HepG2 (cell line): ENCODE measurements around the gene MFAP4. TPM values are rescaled to one million over a fixed set of nuclear protein-coding genes. Genes with fewer than 3 reads are reported as not detected.

Experiments used
- ATAC-seq: fragments of 200-7000 bp; cut with Tn5 transposase; 3 replicates; pipeline ENCODE4 v1.9.1; 2020; ENCODE audit warnings: mild to moderate bottlenecking, moderate library complexity
- Bru-seq: library from RNA; stranded (reverse); fragments of 400-500 nt; gene quantifications from one replicate; lab custom pipeline; 2021; lab: Mats Ljungman, UMichigan
- BruChase-seq, 2 experiments: library from RNA; stranded (reverse); fragments of 400-500 nt; gene quantifications; one replicate each; lab custom pipeline; 2021; lab: Mats Ljungman, UMichigan
- BruUV-seq: library from RNA; stranded (reverse); fragments of 400-500 nt; replicated peaks from 2 replicates; lab custom pipeline; 2021; lab: Mats Ljungman, UMichigan
- CTCF ChIA-PET: fragments of 300-600 bp; formaldehyde crosslinking; extraction: SDS; loops from one replicate; lab custom pipeline; 2021; ENCODE audit warnings: low total read pairs, inconsistent platforms, low intra/inter-chr PET ratio; lab: Yijun Ruan, JAX
- POLR2A ChIA-PET: fragments of 350-600 bp; sonication (Branson Sonifier 250); formaldehyde crosslinking; loops from one replicate; lab custom pipeline; 2020; ENCODE audit warnings: antibody characterized with exemption, inconsistent platforms; lab: Yijun Ruan, JAX
- DNase-seq: peaks from one replicate; pipeline ENCODE4 v3.0.0-alpha.2; 2015; ENCODE audit warnings: low spot score
- FAIRE-seq: peaks from 3 replicates; lab custom pipeline; 2011; peaks lifted over from hg19 to GRCh38; lab: Jason Lieb, UNC
- H2AFZ ChIP-seq: one replicate; pipeline ENCODE4 v1.6.1; 2011; ENCODE audit warnings: low read length, inconsistent platforms
- H3K27ac ChIP-seq: fragments of 300-600 bp; 3 replicates; pipeline ENCODE4 v1.8.0; 2011; ENCODE audit warnings: mixed run types, mild to moderate bottlenecking, mixed read lengths, low read length, inconsistent platforms; ENCODE audit not compliant: insufficient read depth; ENCODE audit errors: extremely low read length
- H3K27me3 ChIP-seq, 2 experiments: fragments of 200-600 bp in 1 of 2; 2 replicates in 1 of 2; 3 replicates in 1 of 2; pipeline versions ENCODE4 v1.6.0 to v1.8.0; 2011; ENCODE audit warnings: low read length in 2 of 2, mild to moderate bottlenecking in 2 of 2, moderate library complexity in 2 of 2, inconsistent platforms in 1 of 2; ENCODE audit not compliant: insufficient read depth in 2 of 2, control insufficient read depth in 1 of 2
- H3K36me3 ChIP-seq, 2 experiments: fragments of 200-600 bp in 1 of 2; replicated peaks in 1 of 2; 2 replicates in 1 of 2; 3 replicates in 1 of 2; pipeline versions ENCODE4 v1.5.1 to v1.8.0; 2011; ENCODE audit warnings: low read length in 2 of 2, inconsistent platforms in 1 of 2; ENCODE audit not compliant: insufficient read depth in 2 of 2, control insufficient read depth in 1 of 2
- H3K4me1 ChIP-seq: 2 replicates; pipeline ENCODE4 v1.5.1; 2012; ENCODE audit warnings: low read length, inconsistent platforms; ENCODE audit not compliant: insufficient read depth
- H3K4me2 ChIP-seq: 2 replicates; pipeline ENCODE4 v1.6.0; 2011; ENCODE audit warnings: low read depth, low read length, inconsistent platforms
- H3K4me3 ChIP-seq, 3 experiments: fragments of 200-600 bp in 1 of 3; sonication (generic), shearing (Covaris generic) in 1 of 3; replicated peaks in 1 of 3; 2 replicates each; pipeline ENCODE4 v1.5.1; 2011 to 2016; ENCODE audit warnings: low read length in 3 of 3, inconsistent platforms in 2 of 3, low read depth in 2 of 3, mild to moderate bottlenecking in 2 of 3, control low read depth in 1 of 3, mixed read lengths in 1 of 3; ENCODE audit not compliant: insufficient read depth in 1 of 3
- H3K79me2 ChIP-seq: one replicate; pipeline ENCODE4 v1.6.1; 2011; ENCODE audit warnings: low read length, inconsistent platforms; ENCODE audit not compliant: insufficient read depth
- H3K9ac ChIP-seq: 2 replicates; pipeline ENCODE4 v1.6.0; 2011; ENCODE audit warnings: mild to moderate bottlenecking, low read depth, low read length, inconsistent platforms; ENCODE audit not compliant: insufficient read depth
- H3K9me3 ChIP-seq: 2 replicates; pipeline ENCODE4 v1.5.1; 2012; ENCODE audit warnings: mild to moderate bottlenecking, low read length
- H4K20me1 ChIP-seq: 2 replicates; pipeline ENCODE4 v1.6.0; 2011; ENCODE audit warnings: inconsistent platforms, mild to moderate bottlenecking, low read length, moderate library complexity; ENCODE audit not compliant: insufficient read depth
- ATF1 ChIP-seq: IDR thresholded peaks from 2 replicates; pipeline ENCODE4 v1.6.1; 2016; ENCODE audit warnings: mild to moderate bottlenecking, control low read depth
- CEBPG ChIP-seq: IDR thresholded peaks from 2 replicates; pipeline ENCODE4 v1.6.1; 2016
- GATA4 ChIP-seq: sonication (generic); IDR thresholded peaks from 2 replicates; pipeline ENCODE4 v1.6.1; 2016; ENCODE audit warnings: antibody characterized with exemption, low read depth, borderline replicate concordance
- SIN3B ChIP-seq: fragments of 150-350 bp; IDR thresholded peaks from 2 replicates; pipeline ENCODE4 v1.6.1; 2014; ENCODE audit warnings: low read length
- ZBTB38 ChIP-seq: sonication (generic); formaldehyde crosslinking; IDR thresholded peaks from 2 replicates; pipeline ENCODE4 v1.5.1; 2020; ENCODE audit warnings: mild to moderate bottlenecking, missing genetic modification reagents
- ZBTB8A ChIP-seq: sonication (generic); formaldehyde crosslinking; IDR thresholded peaks from 2 replicates; pipeline ENCODE4 v1.4.0; 2020; ENCODE audit warnings: mild to moderate bottlenecking, low read depth, missing genetic modification reagents, borderline replicate concordance
- ZC3H4 ChIP-seq: sonication (generic); formaldehyde crosslinking; IDR thresholded peaks from 2 replicates; pipeline ENCODE4 v1.4.0; 2020; ENCODE audit warnings: missing genetic modification reagents, borderline replicate concordance
- ZNF317 ChIP-seq: sonication (generic); formaldehyde crosslinking; IDR thresholded peaks from 2 replicates; pipeline ENCODE4 v1.5.0; 2020; ENCODE audit warnings: mild to moderate bottlenecking, missing genetic modification reagents
- ZNF550 ChIP-seq: sonication (generic); formaldehyde crosslinking; IDR thresholded peaks from 2 replicates; pipeline ENCODE4 v1.4.0; 2020; ENCODE audit warnings: mild to moderate bottlenecking, missing genetic modification reagents, borderline replicate concordance
- WGBS: methylation state at CpG from one replicate; pipeline ENCODE4 v1.1.6; 2017; ENCODE audit warnings: low lambda C conversion rate; 5-methylcytosine and 5-hydroxymethylcytosine counted together
- in situ Hi-C: cut with HindIII; loops from 2 replicates; pipeline ENCODE4 v1.10.0; 2017; ENCODE audit warnings: low pct_unique_long_range_greater_than_20kb; ENCODE audit not compliant: extremely low pct_ligation_motif_present
- intact Hi-C: fragments of 100-400 bp; cut with micrococcal nuclease; formaldehyde crosslinking; loops from one replicate; pipeline ENCODE4 v1.10.0; 2022; ENCODE audit not compliant: unreplicated experiment
- long read RNA-seq, 2 experiments: library from RNA in 1 of 2; library from polyadenylated mRNA in 1 of 2; stranded (forward) in 1 of 2; unstranded in 1 of 2; transcript quantifications; one replicate each; pipeline ENCODE4 v2.0.0, GENCODE V29; 2019 to 2022
- polyA minus RNA-seq, 3 experiments: library from RNA; depleted of rRNA, polyadenylated mRNA; stranded (reverse); fragments of >200 nt; gene quantifications; 2 replicates each; pipeline ENCODE4 v1.2.3, GENCODE V29; 2011; ENCODE audit warnings: low replicate concordance in 1 of 3
- polyA plus RNA-seq, 8 experiments: library from polyadenylated mRNA; depleted of rRNA in 3 of 8; stranded (reverse) in 7 of 8; unstranded in 1 of 8; fragments of >200 nt; fragmentation: Illumina TruSeq in 4 of 8; extraction: Trizol in 4 of 8; gene quantifications; 2 replicates each; pipeline versions ENCODE4 v1.2.1 to v1.2.3, GENCODE V29; 2011 to 2016; ENCODE audit warnings: low read depth in 4 of 8, missing spikeins in 1 of 8, mixed read lengths in 1 of 8; ENCODE audit not compliant: insufficient read depth in 1 of 8
- total RNA-seq, 5 experiments: library from RNA; depleted of rRNA; stranded (reverse); fragments of >200 nt; fragmentation: Illumina TruSeq; extraction: Trizol; gene quantifications; 2 replicates each; pipeline ENCODE4 v1.2.3, GENCODE V29; 2016; ENCODE audit warnings: low read depth in 1 of 5
- TF ChIP-seq, protein P1 (sequence below): sonication (generic); formaldehyde crosslinking; conservative IDR thresholded peaks from 2 replicates; pipeline ENCODE4 v1.8.0; 2022; ENCODE audit warnings: missing genetic modification reagents
- TF ChIP-seq, protein P2 (sequence below): sonication (generic); formaldehyde crosslinking; IDR thresholded peaks from 2 replicates; pipeline ENCODE4 v1.4.0; 2020; ENCODE audit warnings: missing genetic modification reagents, borderline replicate concordance

Gene MFAP4, protein sequence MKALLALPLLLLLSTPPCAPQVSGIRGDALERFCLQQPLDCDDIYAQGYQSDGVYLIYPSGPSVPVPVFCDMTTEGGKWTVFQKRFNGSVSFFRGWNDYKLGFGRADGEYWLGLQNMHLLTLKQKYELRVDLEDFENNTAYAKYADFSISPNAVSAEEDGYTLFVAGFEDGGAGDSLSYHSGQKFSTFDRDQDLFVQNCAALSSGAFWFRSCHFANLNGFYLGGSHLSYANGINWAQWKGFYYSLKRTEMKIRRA
- total RNA-seq (2016; rRNA removed; fragmentation: Illumina TruSeq; extraction: Trizol) (not detected in 2 replicates), polyA plus RNA-seq (2011; rRNA removed) (0.08 and 0.59 TPM in 2 replicates), polyA minus RNA-seq (2011; rRNA and poly(A)+ RNA removed; ENCODE audit: low replicate concordance) (0.12 TPM in 1 of 2 replicates, not detected in the other), Bru-seq, nascent RNA (not detected), BruChase-seq, experiment 1, labeled RNA remaining after a 6-hour chase (not detected), BruChase-seq, experiment 2, labeled RNA remaining after a 2-hour chase (percentile 26 among the genes with signal in this experiment)
- not detected in 2 replicates for total RNA-seq (2016; cell fraction: cytosol; rRNA removed; fragmentation: Illumina TruSeq; extraction: Trizol; ENCODE audit: low read depth)
- 0.13 TPM in 1 of 2 replicates, not detected in the other for total RNA-seq (2016; cell fraction: insoluble cytoplasmic fraction; rRNA removed; fragmentation: Illumina TruSeq; extraction: Trizol)
- total RNA-seq (2016; cell fraction: membrane; rRNA removed; fragmentation: Illumina TruSeq; extraction: Trizol): not detected in 2 replicates
- total RNA-seq (2016; cell fraction: nucleus; rRNA removed; fragmentation: Illumina TruSeq; extraction: Trizol): not detected in 2 replicates
- polyA plus RNA-seq (2011; cell fraction: cytosol; rRNA removed): 0.16 and 0.23 TPM in 2 replicates
- polyA plus RNA-seq (2011; cell fraction: nucleus; rRNA removed): 0.23 and 0.88 TPM in 2 replicates
- polyA plus RNA-seq (2012): 0.27 and 0.75 TPM in 2 replicates
- polyA plus RNA-seq (2016; cell fraction: cytosol; fragmentation: Illumina TruSeq; extraction: Trizol; ENCODE audit: low read depth): not detected in 2 replicates
- polyA plus RNA-seq (2016; cell fraction: insoluble cytoplasmic fraction; fragmentation: Illumina TruSeq; extraction: Trizol; ENCODE audit: low read depth): not detected in 2 replicates
- not detected in 2 replicates for polyA plus RNA-seq (2016; cell fraction: membrane; fragmentation: Illumina TruSeq; extraction: Trizol; ENCODE audit: low read depth)
- not detected in 2 replicates for polyA plus RNA-seq (2016; cell fraction: nucleus; fragmentation: Illumina TruSeq; extraction: Trizol; ENCODE audit: insufficient read depth, low read depth)
- 0.69 TPM in 1 of 2 replicates, not detected in the other for polyA minus RNA-seq (2011; cell fraction: cytosol; rRNA and poly(A)+ RNA removed)
- polyA minus RNA-seq (2011; cell fraction: nucleus; rRNA and poly(A)+ RNA removed): not detected in 2 replicates
- long read RNA-seq, experiment 1: 0 reads
- long read RNA-seq, experiment 2, partial matches to known transcripts: 3 of 9 reads
- long read RNA-seq, experiment 2, other reads (novel, unspliced or antisense): 4 of 9 reads

DNA sequence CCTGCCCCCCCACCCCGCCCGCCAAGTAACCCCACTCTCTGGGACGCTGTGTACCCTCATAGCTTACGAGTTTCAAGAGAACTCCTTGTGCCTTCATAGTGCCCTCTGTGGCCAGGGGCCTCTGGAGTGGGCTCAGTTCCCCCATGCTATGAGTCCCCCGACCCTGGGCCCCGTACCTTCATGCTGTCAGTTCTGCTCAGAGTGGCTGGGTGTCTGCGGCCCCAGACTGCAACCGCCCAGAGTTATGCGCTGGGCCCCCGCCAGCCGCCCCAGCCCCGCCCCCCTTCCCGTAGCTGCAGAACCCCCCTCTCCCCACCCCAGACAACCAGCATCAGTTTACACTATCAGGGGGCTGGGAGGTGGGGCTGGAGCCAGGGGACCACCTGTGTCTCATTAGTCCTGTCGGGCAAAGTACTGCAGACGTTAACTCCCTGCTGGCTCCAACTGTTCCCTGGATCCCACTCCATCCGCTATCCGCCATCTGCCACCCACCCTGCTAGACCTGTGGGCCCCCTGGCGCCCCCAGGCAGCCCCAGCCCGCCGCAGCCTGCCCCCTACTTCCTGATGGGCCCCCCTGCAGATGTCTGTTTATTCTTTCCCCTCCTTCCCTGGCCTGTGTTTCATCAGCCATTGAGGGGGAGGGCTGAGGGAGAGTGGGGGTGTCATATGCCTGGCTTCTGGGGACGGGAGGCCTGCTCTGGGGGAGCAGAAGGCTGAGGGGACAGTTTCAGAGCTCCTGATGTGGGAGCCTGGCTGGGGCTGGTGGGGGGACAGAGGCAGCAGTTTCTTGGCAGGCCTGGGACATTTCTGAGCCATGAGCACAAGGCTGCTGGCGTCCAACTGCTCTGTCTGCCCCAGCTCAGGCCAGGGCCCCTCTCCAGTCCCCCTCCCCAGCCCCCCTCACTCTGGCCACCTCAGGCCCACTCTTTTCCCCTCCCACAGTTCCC lies at the start of gene MFAP4:
Gene MFAP4, minus strand, starts transcription at position 217 of the 947 bp plus-strand sequence. Its CDS starts 35 bp downstream, at position 182.
- Histone ChIP-seq H3K4me3 (peak within 1 kb of the TSS; percentile 42 to 60 (median 42); a peak in 4 of 6 replicates), H3K79me2 (no peaks in the 10 kb centered on the region), H4K20me1 (no peaks in the 10 kb centered on the region), H3K27me3 (peaks cover 0 to 16% of the 10 kb centered on the region in 2 experiments; a peak in 1 of 5 replicates), H3K27ac (no peak within 1 kb of the TSS), H3K4me2 (peak within 1 kb of the TSS; percentile 71), H2AFZ (no peak within 1 kb of the TSS), H3K9ac (0 out of 2 replicates have a peak within 1 kb of the TSS, but pooled peaks have one; percentile 15), H3K36me3 (peaks cover 7 to 21% of the 10 kb centered on the region in 2 experiments; a peak in 4 of 5 replicates), H3K9me3 (no peaks in the 10 kb centered on the region), H3K4me1 (peaks cover 29% of the 10 kb centered on the region)
- ChIA-PET POLR2A (interaction anchor here (1.4 to 3.9 kb wide), 2 partner anchors 9 to 22 kb away, joined by 3 to 33 read pairs; partner anchors contain the start of gene MAPK7), CTCF (no interaction called here)
- peak; percentile 75 for ATAC-seq
- in situ Hi-C loops: no loop called here
- no peak for FAIRE-seq
- 2% methylated on average over 21 of the region's 22 CpGs for WGBS
- DNase-seq: no peak
- intact Hi-C loops: no loop called here
- BruUV-seq: no TSS peak
- no peak for TF ChIP-seq ATF1 (CRISPR knock-in tag)
- no peak for TF ChIP-seq ZNF550
- TF ChIP-seq ZBTB38 (CRISPR knock-in tag): no peak
- TF ChIP-seq, protein P1, sequence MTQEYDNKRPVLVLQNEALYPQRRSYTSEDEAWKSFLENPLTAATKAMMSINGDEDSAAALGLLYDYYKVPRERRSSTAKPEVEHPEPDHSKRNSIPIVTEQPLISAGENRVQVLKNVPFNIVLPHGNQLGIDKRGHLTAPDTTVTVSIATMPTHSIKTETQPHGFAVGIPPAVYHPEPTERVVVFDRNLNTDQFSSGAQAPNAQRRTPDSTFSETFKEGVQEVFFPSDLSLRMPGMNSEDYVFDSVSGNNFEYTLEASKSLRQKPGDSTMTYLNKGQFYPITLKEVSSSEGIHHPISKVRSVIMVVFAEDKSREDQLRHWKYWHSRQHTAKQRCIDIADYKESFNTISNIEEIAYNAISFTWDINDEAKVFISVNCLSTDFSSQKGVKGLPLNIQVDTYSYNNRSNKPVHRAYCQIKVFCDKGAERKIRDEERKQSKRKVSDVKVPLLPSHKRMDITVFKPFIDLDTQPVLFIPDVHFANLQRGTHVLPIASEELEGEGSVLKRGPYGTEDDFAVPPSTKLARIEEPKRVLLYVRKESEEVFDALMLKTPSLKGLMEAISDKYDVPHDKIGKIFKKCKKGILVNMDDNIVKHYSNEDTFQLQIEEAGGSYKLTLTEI (CRISPR knock-in tag): no peak
- TF ChIP-seq GATA4: no peak
- TF ChIP-seq ZC3H4 (CRISPR knock-in tag): no peak
- no peak for TF ChIP-seq ZBTB8A (CRISPR knock-in tag)
- TF ChIP-seq CEBPG (CRISPR knock-in tag): peak; percentile 54; the same call in 1 of the 2 replicates
- TF ChIP-seq, protein P2, sequence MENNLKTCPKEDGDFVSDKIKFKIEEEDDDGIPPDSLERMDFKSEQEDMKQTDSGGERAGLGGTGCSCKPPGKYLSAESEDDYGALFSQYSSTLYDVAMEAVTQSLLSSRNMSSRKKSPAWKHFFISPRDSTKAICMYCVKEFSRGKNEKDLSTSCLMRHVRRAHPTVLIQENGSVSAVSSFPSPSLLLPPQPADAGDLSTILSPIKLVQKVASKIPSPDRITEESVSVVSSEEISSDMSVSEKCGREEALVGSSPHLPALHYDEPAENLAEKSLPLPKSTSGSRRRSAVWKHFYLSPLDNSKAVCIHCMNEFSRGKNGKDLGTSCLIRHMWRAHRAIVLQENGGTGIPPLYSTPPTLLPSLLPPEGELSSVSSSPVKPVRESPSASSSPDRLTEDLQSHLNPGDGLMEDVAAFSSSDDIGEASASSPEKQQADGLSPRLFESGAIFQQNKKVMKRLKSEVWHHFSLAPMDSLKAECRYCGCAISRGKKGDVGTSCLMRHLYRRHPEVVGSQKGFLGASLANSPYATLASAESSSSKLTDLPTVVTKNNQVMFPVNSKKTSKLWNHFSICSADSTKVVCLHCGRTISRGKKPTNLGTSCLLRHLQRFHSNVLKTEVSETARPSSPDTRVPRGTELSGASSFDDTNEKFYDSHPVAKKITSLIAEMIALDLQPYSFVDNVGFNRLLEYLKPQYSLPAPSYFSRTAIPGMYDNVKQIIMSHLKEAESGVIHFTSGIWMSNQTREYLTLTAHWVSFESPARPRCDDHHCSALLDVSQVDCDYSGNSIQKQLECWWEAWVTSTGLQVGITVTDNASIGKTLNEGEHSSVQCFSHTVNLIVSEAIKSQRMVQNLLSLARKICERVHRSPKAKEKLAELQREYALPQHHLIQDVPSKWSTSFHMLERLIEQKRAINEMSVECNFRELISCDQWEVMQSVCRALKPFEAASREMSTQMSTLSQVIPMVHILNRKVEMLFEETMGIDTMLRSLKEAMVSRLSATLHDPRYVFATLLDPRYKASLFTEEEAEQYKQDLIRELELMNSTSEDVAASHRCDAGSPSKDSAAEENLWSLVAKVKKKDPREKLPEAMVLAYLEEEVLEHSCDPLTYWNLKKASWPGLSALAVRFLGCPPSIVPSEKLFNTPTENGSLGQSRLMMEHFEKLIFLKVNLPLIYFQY: no peak
- no peak for TF ChIP-seq SIN3B
- no peak for TF ChIP-seq ZNF317 (CRISPR knock-in tag)
